ENCODE data around the gene ASPDH.

DNA sequence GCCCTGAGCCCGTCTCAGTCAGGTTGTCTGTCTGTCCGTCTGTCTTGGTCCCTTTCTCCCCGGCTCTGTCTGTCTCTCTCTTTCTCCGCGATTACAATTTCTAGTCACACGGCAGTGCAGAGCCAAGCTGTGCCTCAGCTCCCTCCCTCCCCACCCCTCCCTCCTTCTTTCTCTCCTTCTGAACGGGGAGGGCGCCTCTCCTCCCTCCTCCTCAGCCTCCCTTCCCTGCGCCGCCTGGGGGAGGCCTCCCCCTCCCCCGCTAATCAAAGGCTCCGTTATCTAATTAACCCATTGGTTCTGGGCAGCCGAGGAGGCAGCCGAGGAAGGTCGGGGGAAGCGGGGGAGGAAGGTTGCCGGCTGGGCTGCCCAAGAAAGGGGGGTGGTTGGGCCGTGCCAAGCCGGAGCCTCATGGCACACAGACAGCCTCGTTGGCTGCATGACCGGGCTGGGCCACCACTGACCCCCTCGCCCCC lies 38.0 kb upstream of the ASPDH start:
- TF ChIP-seq, protein P1, sequence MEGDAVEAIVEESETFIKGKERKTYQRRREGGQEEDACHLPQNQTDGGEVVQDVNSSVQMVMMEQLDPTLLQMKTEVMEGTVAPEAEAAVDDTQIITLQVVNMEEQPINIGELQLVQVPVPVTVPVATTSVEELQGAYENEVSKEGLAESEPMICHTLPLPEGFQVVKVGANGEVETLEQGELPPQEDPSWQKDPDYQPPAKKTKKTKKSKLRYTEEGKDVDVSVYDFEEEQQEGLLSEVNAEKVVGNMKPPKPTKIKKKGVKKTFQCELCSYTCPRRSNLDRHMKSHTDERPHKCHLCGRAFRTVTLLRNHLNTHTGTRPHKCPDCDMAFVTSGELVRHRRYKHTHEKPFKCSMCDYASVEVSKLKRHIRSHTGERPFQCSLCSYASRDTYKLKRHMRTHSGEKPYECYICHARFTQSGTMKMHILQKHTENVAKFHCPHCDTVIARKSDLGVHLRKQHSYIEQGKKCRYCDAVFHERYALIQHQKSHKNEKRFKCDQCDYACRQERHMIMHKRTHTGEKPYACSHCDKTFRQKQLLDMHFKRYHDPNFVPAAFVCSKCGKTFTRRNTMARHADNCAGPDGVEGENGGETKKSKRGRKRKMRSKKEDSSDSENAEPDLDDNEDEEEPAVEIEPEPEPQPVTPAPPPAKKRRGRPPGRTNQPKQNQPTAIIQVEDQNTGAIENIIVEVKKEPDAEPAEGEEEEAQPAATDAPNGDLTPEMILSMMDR (IDR thresholded peaks at IDR 0.05) = no peak
- TF ChIP-seq EZH2 (IDR thresholded peaks at IDR 0.05; ENCODE audit: borderline replicate concordance, insufficient read depth, low read depth, low read length, poor library complexity, severe bottlenecking) = no peak
